PC-9 (cell line): Measurements from ENCODE around the gene PLEKHA7.

Experiments used
- CTCF ChIP-seq: fragments of 200-600 bp; sonication (generic); conservative IDR thresholded peaks from 2 replicates; pipeline ENCODE4 v1.6.1; 2017; ENCODE audit warnings: mixed run types, antibody characterized with exemption, mild to moderate bottlenecking, moderate library complexity
- EZH2 ChIP-seq: fragments of 200-600 bp; sonication (generic); IDR thresholded peaks from 2 replicates; pipeline ENCODE4 v1.8.0; 2017; ENCODE audit warnings: antibody characterized with exemption, low read depth

GRCh38 chr11:16831316-16832192, 182.7 kb downstream of the PLEKHA7 start:
- TF ChIP-seq EZH2 (no peak), CTCF (no peak)
